Heart left ventricle (tissue), 13 donors: Measurements from ENCODE around the gene TMED5.

Source experiments
- CTCF ChIP-seq, 12 donors: fragments of 200-600 bp; sonication (generic) in 4 of 12; IDR thresholded peaks; one replicate each; pipeline versions ENCODE4 v1.5.0 to v1.8.0; 2018 to 2022; ENCODE audit warnings: antibody characterized with exemption in 12 of 12, mild to moderate bottlenecking in 5 of 12
- POLR2A ChIP-seq, 2 donors: fragments of 450-650 bp; IDR thresholded peaks; one replicate each; pipeline ENCODE4 v1.6.1; 2017; ENCODE audit warnings: antibody characterized with exemption in 2 of 2, mild to moderate bottlenecking in 2 of 2, moderate library complexity in 2 of 2
- donor health status: ischemic (EF 13 %, LVEDD 7.1; RV severe dilation, severe dysfunction).
- donor health status: DM: no; HTN: yes; CAD: no.
- donor health status: DM: no; HTN: no; CAD: no.
- donor health status: ischemic (EF 25% LVEDD 6.9; RV normal size, moderate dysfunction).
- donor health status: ischemic (EF 25% LVEDD 5.7; RV mildly dilated, moderate dysfunction).
- donor health status: ischemic (EF 35%, LVEDD 5.7; RV mildly dilated, moderate dysfunction).
- donor health status: nonischemic (EF 11% LVEDD 7.7; RV severe dilation, severe dysfunction).
- donor health status: DM: yes; HTN: yes; CAD: no.
- donor health status: PGD.
- donor health status: ischemic (EF 29% LVEDD 5.4; RV normal size, mild dysfunction).
- donor health status: nonischemic (EF 23%, LVEDD 6.1; RV moderate dilation, normal function).

GRCh38 chr1:93199150-93199549 is 18.9 kb upstream of the TMED5 start:
- no peak for TF ChIP-seq CTCF (IDR thresholded peaks at IDR 0.05)
- TF ChIP-seq POLR2A (IDR thresholded peaks at IDR 0.05) = no peak
